B cell (primary cell): Measurements from ENCODE around the gene GRIP1. TPM values are rescaled to one million over a fixed set of nuclear protein-coding genes. Genes with fewer than 3 reads are reported as not detected.

Source experiments
- ATAC-seq: fragments of 200-7000 bp; cut with Tn5 transposase; one replicate; pipeline ENCODE4 v1.10.0; 2021; ENCODE audit warnings: low read depth, mild to moderate bottlenecking, moderate number of reproducible peaks, moderate library complexity
- CTCF ChIA-PET: fragments of 350-600 bp; sonication (Branson Sonifier 250); formaldehyde crosslinking; loops from one replicate; lab custom pipeline; 2021; ENCODE audit warnings: antibody characterized with exemption, inconsistent platforms; lab: Charles Lee
- POLR2A ChIA-PET: fragments of 350-600 bp; sonication (Branson Sonifier 250); formaldehyde crosslinking; loops from one replicate; lab custom pipeline; 2021; ENCODE audit warnings: antibody characterized with exemption; lab: Charles Lee
- DNase-seq: peaks from one replicate; pipeline ENCODE4 v3.0.0; 2013
- H2AFZ ChIP-seq: 2 replicates; pipeline ENCODE4 v1.6.1; 2012; ENCODE audit warnings: mild to moderate bottlenecking, low read depth, low read length; ENCODE audit not compliant: insufficient read depth, poor library complexity, severe bottlenecking
- H3K27ac ChIP-seq, 2 donors: 1 replicate in 1 of 2; 2 replicates in 1 of 2; pipeline ENCODE4 v1.5.1; 2012 to 2013; ENCODE audit warnings: low read length in 2 of 2, mild to moderate bottlenecking in 2 of 2, moderate library complexity in 1 of 2
- H3K27me3 ChIP-seq, 4 experiments: fragments of 200-600 bp in 1 of 4; sonication (generic) in 1 of 4; replicated peaks in 1 of 4; 1 replicate in 2 of 4; 2 replicates in 2 of 4; pipeline versions ENCODE4 v1.6.1 to v1.7.0; 2013 to 2016; ENCODE audit warnings: low read length in 3 of 4, mild to moderate bottlenecking in 2 of 4, mixed read lengths in 1 of 4, moderate library complexity in 1 of 4; ENCODE audit not compliant: insufficient read depth in 4 of 4, control insufficient read depth in 3 of 4; ENCODE audit errors: control extremely low read depth in 1 of 4
- H3K36me3 ChIP-seq, 2 experiments: replicated peaks in 1 of 2; 1 replicate in 1 of 2; 2 replicates in 1 of 2; pipeline versions ENCODE4 v1.6.1 to v1.7.1; 2013; ENCODE audit warnings: low read length in 1 of 2; ENCODE audit not compliant: insufficient read depth in 2 of 2, control insufficient read depth in 1 of 2; ENCODE audit errors: control extremely low read depth in 1 of 2, extremely low read depth in 1 of 2
- H3K4me1 ChIP-seq, 2 donors: fragments of 200-600 bp in 1 of 2; sonication (generic) in 1 of 2; 1 replicate in 1 of 2; 2 replicates in 1 of 2; pipeline versions ENCODE4 v1.5.1 to v1.6.1; 2013 to 2017; ENCODE audit warnings: low read length in 2 of 2; ENCODE audit not compliant: control insufficient read depth in 2 of 2, insufficient read depth in 2 of 2
- H3K4me2 ChIP-seq: replicated peaks from 2 replicates; pipeline ENCODE3; 2012; ENCODE audit warnings: mild to moderate bottlenecking, low read depth, low read length; ENCODE audit not compliant: poor library complexity, severe bottlenecking
- H3K4me3 ChIP-seq, 5 experiments: fragments of 200-600 bp in 1 of 5; sonication (generic) in 1 of 5; 1 replicate in 3 of 5; 2 replicates in 2 of 5; pipeline versions ENCODE4 v1.5.1 to v1.7.0; 2011 to 2016; ENCODE audit warnings: low read length in 4 of 5, mild to moderate bottlenecking in 4 of 5, low read depth in 2 of 5, control low read depth in 1 of 5, moderate library complexity in 1 of 5; ENCODE audit not compliant: insufficient read depth in 1 of 5; ENCODE audit errors: control extremely low read depth in 1 of 5, extremely low read depth in 1 of 5
- H3K79me2 ChIP-seq: fragments of 200-600 bp; sonication (generic); one replicate; pipeline ENCODE4 v1.6.0; 2016; ENCODE audit warnings: low read length; ENCODE audit not compliant: control insufficient read depth, insufficient read depth
- H3K9ac ChIP-seq: fragments of 200-600 bp; sonication (generic); 2 replicates; pipeline ENCODE4 v1.6.1; 2017; ENCODE audit warnings: mild to moderate bottlenecking, low read length, moderate library complexity
- H3K9me3 ChIP-seq, 3 donors: one replicate each; pipeline versions ENCODE4 v1.6.1 to v1.7.1; 2013; ENCODE audit warnings: low read length in 2 of 3; ENCODE audit not compliant: control insufficient read depth in 2 of 3, insufficient read depth in 1 of 3; ENCODE audit errors: control extremely low read depth in 1 of 3
- H4K20me1 ChIP-seq: 2 replicates; pipeline ENCODE4 v1.6.0; 2012; ENCODE audit warnings: mild to moderate bottlenecking, low read length; ENCODE audit not compliant: insufficient read depth, control insufficient read depth, poor library complexity, severe bottlenecking
- H3K27ac Mint-ChIP-seq: one replicate; pipeline ENCODE4 v1.8.0; 2021; ENCODE audit warnings: mixed read lengths
- H3K27me3 Mint-ChIP-seq: one replicate; pipeline ENCODE4 v1.8.0; 2021; ENCODE audit warnings: mixed read lengths
- H3K4me1 Mint-ChIP-seq: one replicate; pipeline ENCODE4 v1.8.0; 2021; ENCODE audit warnings: mixed read lengths
- H3K4me3 Mint-ChIP-seq: one replicate; pipeline ENCODE4 v1.8.0; 2021; ENCODE audit warnings: mixed read lengths
- H3K9me3 Mint-ChIP-seq: one replicate; pipeline ENCODE4 v1.8.0; 2022; ENCODE audit warnings: mixed read lengths; ENCODE audit not compliant: insufficient read depth
- EZH2 ChIP-seq: IDR thresholded peaks from 2 replicates; pipeline ENCODE4 v1.6.1; 2012; ENCODE audit warnings: borderline replicate concordance, low read depth, mild to moderate bottlenecking, moderate library complexity, low read length; ENCODE audit not compliant: insufficient read depth, poor library complexity, severe bottlenecking
- WGBS: methylation state at CpG from one replicate; pipeline ENCODE4 v1.1.5; 2013; ENCODE audit warnings: missing lambda C conversion rate; ENCODE audit not compliant: insufficient coverage; 5-methylcytosine and 5-hydroxymethylcytosine counted together
- intact Hi-C: fragments of 100-400 bp; cut with micrococcal nuclease; formaldehyde crosslinking; loops from one replicate; pipeline ENCODE4 v1.10.0; 2022
- polyA plus RNA-seq: library from polyadenylated mRNA; depleted of rRNA; stranded (reverse); fragments of >200 nt; gene quantifications from 2 replicates; pipeline ENCODE4 v1.2.3, GENCODE V29; 2012
- total RNA-seq, 2 donors: library from RNA; stranded (reverse); fragments of 120-200 nt in 1 of 2; gene quantifications; 1 replicate in 1 of 2; 2 replicates in 1 of 2; pipeline versions ENCODE4 v1.2.3 to v1.2.4, GENCODE V29; 2013 to 2022
- TF ChIP-seq, protein P1 (sequence below): fragments of 200-600 bp; IDR thresholded peaks from one replicate; pipeline ENCODE4 v1.8.0; 2022; ENCODE audit warnings: antibody characterized with exemption, mild to moderate bottlenecking

GRIP1 gene
- total and polyA plus RNA-seq, 2 donors (not counting 1 experiment from before 2014, with no cell fraction given) = 0.22 TPM; not detected in 1

DNA sequence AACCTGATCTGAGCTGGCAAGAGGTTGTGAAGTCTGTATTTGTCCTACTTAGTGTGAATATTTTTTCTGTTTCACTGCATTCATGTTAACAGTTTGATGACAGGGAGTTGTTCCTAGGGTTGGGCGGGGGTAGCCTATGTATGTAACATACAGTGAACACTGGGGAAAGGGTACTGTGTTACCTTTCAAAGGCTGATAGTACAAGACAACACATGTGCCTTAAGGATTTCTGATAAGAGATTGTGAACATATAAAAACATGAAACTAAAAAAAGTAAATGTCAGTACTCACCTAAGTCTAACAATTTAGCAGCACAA is 30.5 kb upstream of the GRIP1 start:
- no peak overlapping the region for H3K27ac Mint-ChIP-seq
- Histone ChIP-seq H4K20me1 (no peaks in the 10 kb centered on the region), H3K27ac (no peak overlapping the region), H2AFZ (no peak overlapping the region), H3K4me1 (peaks cover 6 to 16% of the 10 kb centered on the region in 2 donors), H3K79me2 (no peaks in the 10 kb centered on the region), H3K4me3 (no peak overlapping the region), H3K36me3 (no peaks in the 10 kb centered on the region), H3K27me3 (no peaks in the 10 kb centered on the region), H3K9ac (no peak overlapping the region), H3K4me2 (no peak overlapping the region), H3K9me3 (no peaks in the 10 kb centered on the region)
- intact Hi-C loops = no loop called here
- CTCF ChIA-PET = interaction anchor here (0.7 to 3.4 kb wide), 14 partner anchors 10 to 1818 kb away, joined by 3 to 34 read pairs (median 4); no protein-coding TSS in a partner anchor
- peaks cover 16% of the 10 kb centered on the region for H3K4me1 Mint-ChIP-seq
- no peak overlapping the region for H3K4me3 Mint-ChIP-seq
- H3K9me3 Mint-ChIP-seq = no peaks in the 10 kb centered on the region
- WGBS = no CpG with 5 or more reads among the region's 1 CpG
- POLR2A ChIA-PET = no interaction called here
- no peak for TF ChIP-seq EZH2
- TF ChIP-seq, protein P1, sequence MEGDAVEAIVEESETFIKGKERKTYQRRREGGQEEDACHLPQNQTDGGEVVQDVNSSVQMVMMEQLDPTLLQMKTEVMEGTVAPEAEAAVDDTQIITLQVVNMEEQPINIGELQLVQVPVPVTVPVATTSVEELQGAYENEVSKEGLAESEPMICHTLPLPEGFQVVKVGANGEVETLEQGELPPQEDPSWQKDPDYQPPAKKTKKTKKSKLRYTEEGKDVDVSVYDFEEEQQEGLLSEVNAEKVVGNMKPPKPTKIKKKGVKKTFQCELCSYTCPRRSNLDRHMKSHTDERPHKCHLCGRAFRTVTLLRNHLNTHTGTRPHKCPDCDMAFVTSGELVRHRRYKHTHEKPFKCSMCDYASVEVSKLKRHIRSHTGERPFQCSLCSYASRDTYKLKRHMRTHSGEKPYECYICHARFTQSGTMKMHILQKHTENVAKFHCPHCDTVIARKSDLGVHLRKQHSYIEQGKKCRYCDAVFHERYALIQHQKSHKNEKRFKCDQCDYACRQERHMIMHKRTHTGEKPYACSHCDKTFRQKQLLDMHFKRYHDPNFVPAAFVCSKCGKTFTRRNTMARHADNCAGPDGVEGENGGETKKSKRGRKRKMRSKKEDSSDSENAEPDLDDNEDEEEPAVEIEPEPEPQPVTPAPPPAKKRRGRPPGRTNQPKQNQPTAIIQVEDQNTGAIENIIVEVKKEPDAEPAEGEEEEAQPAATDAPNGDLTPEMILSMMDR = no peak
- ATAC-seq (no peak), DNase-seq (no peak)
- H3K27me3 Mint-ChIP-seq = no peaks in the 10 kb centered on the region

GRCh38 chr12:66708704-66709456 is 30.0 kb upstream of the GRIP1 start:
- Histone ChIP-seq H3K4me2 (no peak overlapping the region), H3K4me1 (peaks cover 6 to 15% of the 10 kb centered on the region in 2 donors), H4K20me1 (no peaks in the 10 kb centered on the region), H2AFZ (no peak overlapping the region), H3K36me3 (no peaks in the 10 kb centered on the region), H3K4me3 (no peak overlapping the region), H3K27ac (no peak overlapping the region), H3K9ac (no peak overlapping the region), H3K27me3 (no peaks in the 10 kb centered on the region), H3K9me3 (no peaks in the 10 kb centered on the region), H3K79me2 (no peaks in the 10 kb centered on the region)
- DNase-seq (peak; percentile 31), ATAC-seq (no peak)
- no peak for TF ChIP-seq EZH2
- TF ChIP-seq, protein P1 = peak; percentile 82
- CTCF ChIA-PET = interaction anchor here (0.6 to 3.4 kb wide), 15 partner anchors 10 to 1818 kb away, joined by 3 to 34 read pairs (median 4); no protein-coding TSS in a partner anchor
- Mint-ChIP-seq H3K9me3 (no peaks in the 10 kb centered on the region), H3K27me3 (no peaks in the 10 kb centered on the region), H3K4me3 (no peak overlapping the region), H3K27ac (no peak overlapping the region), H3K4me1 (peaks cover 16% of the 10 kb centered on the region)
- intact Hi-C loops = no loop called here
- POLR2A ChIA-PET = no interaction called here
- no CpG with 5 or more reads among the region's 3 CpGs for WGBS
